GM08714 (cell line): Measurements from ENCODE around the gene F2RL1.
"Not testable (repeated sequence)": the region's sequence is repeated elsewhere in the genome, so short reads cannot be mapped to it uniquely, and the experiment has no call there.

ENCODE experiments used
- H3K4me3 ChIP-seq: fragments of 200-500 bp; sonication (Bioruptor generic); 2 replicates; pipeline ENCODE4 v1.5.1; 2014; ENCODE audit warnings: mild to moderate bottlenecking, low read length, inconsistent platforms
- ZNF274 ChIP-seq: IDR thresholded peaks from 2 replicates; pipeline ENCODE4 v1.6.1; 2012; ENCODE audit warnings: mild to moderate bottlenecking, low read depth, low read length

Gene F2RL1

GRCh38 chr5:76816110-76816831 is 2.6 kb upstream of the F2RL1 start:
- no peak for TF ChIP-seq ZNF274
- no peak overlapping the region for H3K4me3 ChIP-seq

GRCh38 chr5:76819851-76820525 is 1.2 kb downstream of the F2RL1 start:
- H3K4me3 ChIP-seq: no peak overlapping the region; the same call in 1 of the 2 replicates

GRCh38 chr5:76820526-76820890 is 1.7 kb downstream of the F2RL1 start:
- no peak for TF ChIP-seq ZNF274
- H3K4me3 ChIP-seq: no peak overlapping the region

More at GRCh38 chr5:76819851-76820525, 1.2 kb downstream of the F2RL1 start:
- no peak for TF ChIP-seq ZNF274

- TF ChIP-seq ZNF274: no peak
- no peak overlapping the region for H3K4me3 ChIP-seq
Measured at GRCh38 chr5:76821136-76821535, 2.3 kb downstream of the F2RL1 start.

- H3K4me3 ChIP-seq: not testable (repeated sequence)
Measured at GRCh38 chr5:76822105-76822731, 3.4 kb downstream of the F2RL1 start.

- not testable (repeated sequence) for H3K4me3 ChIP-seq
Measured at GRCh38 chr5:76826416-76826815, 7.6 kb downstream of the F2RL1 start.

GRCh38 chr5:76831110-76831452 is 12.3 kb downstream of the F2RL1 start:
- H3K4me3 ChIP-seq: no peak overlapping the region
- no peak for TF ChIP-seq ZNF274

- TF ChIP-seq ZNF274: no peak
- no peak overlapping the region for H3K4me3 ChIP-seq
Measured at GRCh38 chr5:76836181-76836580, 17.4 kb downstream of the F2RL1 start.

- H3K4me3 ChIP-seq: no peak overlapping the region
- no peak for TF ChIP-seq ZNF274
Measured at GRCh38 chr5:76836585-76836984, 17.8 kb downstream of the F2RL1 start.

GRCh38 chr5:76838481-76839261 is 19.8 kb downstream of the F2RL1 start:
- TF ChIP-seq ZNF274: no peak

GRCh38 chr5:76841361-76841760 is 22.5 kb downstream of the F2RL1 start:
- no peak for TF ChIP-seq ZNF274
- no peak overlapping the region for H3K4me3 ChIP-seq

More at GRCh38 chr5:76838481-76839261, 19.8 kb downstream of the F2RL1 start:
- no peak overlapping the region for H3K4me3 ChIP-seq

- H3K4me3 ChIP-seq: no peak overlapping the region
- TF ChIP-seq ZNF274: no peak
Measured at GRCh38 chr5:76845890-76846289, 27.1 kb downstream of the F2RL1 start.

GRCh38 chr5:76849419-76850291 is 30.8 kb downstream of the F2RL1 start, which contains the start of gene S100Z:
S100Z (plus strand) TSS chr5:76850014; CDS start chr5:76875360, 25,346 bp downstream.
- no peak within 1 kb of the TSS for H3K4me3 ChIP-seq
- TF ChIP-seq ZNF274: no peak

GRCh38 chr5:76850543-76851145 is 31.8 kb downstream of the F2RL1 start:
- H3K4me3 ChIP-seq: no peak overlapping the region
- no peak for TF ChIP-seq ZNF274
